HEK293T (cell line): ENCODE results near the gene GADD45A.

Experiments used
- ARNT ChIP-seq: fragments of 450-650 bp; IDR thresholded peaks from 2 replicates; pipeline ENCODE4 v1.6.1; 2017; ENCODE audit warnings: mild to moderate bottlenecking
- BHLHE40 ChIP-seq: fragments of 450-650 bp; IDR thresholded peaks from 2 replicates; pipeline ENCODE4 v1.6.1; 2016; ENCODE audit warnings: mild to moderate bottlenecking, moderate library complexity, borderline replicate concordance
- CTBP1 ChIP-seq: fragments of 450-650 bp; IDR thresholded peaks from 2 replicates; pipeline ENCODE4 v1.6.1; 2016; ENCODE audit warnings: borderline replicate concordance
- ELF4 ChIP-seq: fragments of 450-650 bp; IDR thresholded peaks from 2 replicates; pipeline ENCODE4 v1.6.1; 2017; ENCODE audit warnings: antibody characterized with exemption
- FOXA1 ChIP-seq: fragments of 450-650 bp; IDR thresholded peaks from 2 replicates; pipeline ENCODE4 v1.6.1; 2016; ENCODE audit warnings: mild to moderate bottlenecking
- FOXK2 ChIP-seq: fragments of 450-650 bp; IDR thresholded peaks from 2 replicates; pipeline ENCODE4 v1.6.1; 2016; ENCODE audit warnings: mild to moderate bottlenecking
- FOXM1 ChIP-seq: fragments of 450-650 bp; IDR thresholded peaks from 2 replicates; pipeline ENCODE4 v1.6.1; 2017; ENCODE audit warnings: mild to moderate bottlenecking, borderline replicate concordance
- HDGF ChIP-seq: fragments of 450-650 bp; IDR thresholded peaks from 2 replicates; pipeline ENCODE4 v1.6.1; 2017; ENCODE audit warnings: antibody characterized with exemption, borderline replicate concordance
- LEF1 ChIP-seq: fragments of 450-650 bp; IDR thresholded peaks from 2 replicates; pipeline ENCODE4 v1.6.1; 2017; ENCODE audit warnings: mild to moderate bottlenecking, borderline replicate concordance
- PKNOX1 ChIP-seq: fragments of 450-650 bp; IDR thresholded peaks from 2 replicates; pipeline ENCODE4 v1.6.1; 2016
- SP1 ChIP-seq: fragments of 450-650 bp; IDR thresholded peaks from 2 replicates; pipeline ENCODE4 v1.6.1; 2017
- SUZ12 ChIP-seq: fragments of 450-650 bp; IDR thresholded peaks from 2 replicates; pipeline ENCODE4 v1.6.1; 2016; ENCODE audit warnings: mild to moderate bottlenecking
- TARDBP ChIP-seq: fragments of 450-650 bp; IDR thresholded peaks from 2 replicates; pipeline ENCODE4 v1.6.1; 2016

GRCh38 chr1:67650061-67650460, 34.9 kb upstream of the GADD45A start:
- TF ChIP-seq SP1 = no peak
- TF ChIP-seq TARDBP = no peak
- no peak for TF ChIP-seq FOXK2
- TF ChIP-seq HDGF = no peak
- no peak for TF ChIP-seq FOXA1
- no peak for TF ChIP-seq PKNOX1
- no peak for TF ChIP-seq BHLHE40
- TF ChIP-seq FOXM1 = no peak
- no peak for TF ChIP-seq ARNT
- TF ChIP-seq CTBP1 = no peak
- no peak for TF ChIP-seq ELF4
- no peak for TF ChIP-seq LEF1
- TF ChIP-seq SUZ12 = no peak
